PFSK-1 (cell line): Measurements from ENCODE around the gene SLC9A2.

Source experiments
- FOXP2 ChIP-seq: optimal IDR thresholded peaks from 2 replicates; pipeline ENCODE3; 2011; ENCODE audit warnings: borderline replicate concordance, control low read depth, inconsistent platforms; ENCODE audit not compliant: insufficient read depth; ENCODE audit errors: extremely low read length, extremely low read depth
- POLR2AphosphoS5 ChIP-seq: IDR thresholded peaks from 2 replicates; pipeline ENCODE4 v1.6.1; 2012; ENCODE audit warnings: low read depth, mild to moderate bottlenecking, control low read depth, low read length, moderate library complexity
- REST ChIP-seq, 2 experiments: IDR thresholded peaks; 2 replicates each; pipeline versions ENCODE4 v1.6.1 to v1.8.0; 2011 to 2012; ENCODE audit warnings: low read depth in 2 of 2, low read length in 2 of 2, control low read depth in 1 of 2, inconsistent platforms in 1 of 2, mild to moderate bottlenecking in 1 of 2, moderate library complexity in 1 of 2; ENCODE audit not compliant: insufficient read depth in 1 of 2
- SIN3A ChIP-seq: IDR thresholded peaks from 2 replicates; pipeline ENCODE4 v1.6.1; 2012; ENCODE audit warnings: mild to moderate bottlenecking, low read length, moderate library complexity, borderline replicate concordance; ENCODE audit not compliant: insufficient read depth
- TAF1 ChIP-seq: IDR thresholded peaks from 2 replicates; pipeline ENCODE4 v1.6.1; 2012; ENCODE audit warnings: low read length, control low read depth, borderline replicate concordance; ENCODE audit not compliant: insufficient read depth

SLC9A2 gene

GRCh38 chr2:102657770-102658169, 38.4 kb downstream of the SLC9A2 start:
- TF ChIP-seq FOXP2 (no peak), REST (IDR thresholded peaks at IDR 0.05; ENCODE audit: insufficient read depth in 1 of 2, low read depth in 2 of 2, low read length in 2 of 2) (no peak), SIN3A (no peak), TAF1 (no peak), POLR2AphosphoS5 (no peak)

- TF ChIP-seq FOXP2 (no peak), REST (IDR thresholded peaks at IDR 0.05; ENCODE audit: insufficient read depth in 1 of 2, low read depth in 2 of 2, low read length in 2 of 2) (no peak), POLR2AphosphoS5 (no peak), TAF1 (no peak), SIN3A (no peak)
Measured at GRCh38 chr2:102660070-102660469, 40.7 kb downstream of the SLC9A2 start.

GRCh38 chr2:102660574-102660973, 41.2 kb downstream of the SLC9A2 start:
- TF ChIP-seq SIN3A (no peak), TAF1 (no peak), POLR2AphosphoS5 (no peak), FOXP2 (no peak)

- TF ChIP-seq SIN3A (no peak), TAF1 (no peak), REST (IDR thresholded peaks at IDR 0.05; ENCODE audit: insufficient read depth in 1 of 2, low read depth in 2 of 2, low read length in 2 of 2) (no peak), FOXP2 (no peak), POLR2AphosphoS5 (no peak)
Measured at GRCh38 chr2:102661846-102662245, 42.5 kb downstream of the SLC9A2 start.

- no peak for TF ChIP-seq SIN3A
- TF ChIP-seq TAF1: no peak
- TF ChIP-seq POLR2AphosphoS5: no peak
- no peak for TF ChIP-seq REST (IDR thresholded peaks at IDR 0.05; ENCODE audit: insufficient read depth in 1 of 2, low read depth in 2 of 2, low read length in 2 of 2)
- no peak for TF ChIP-seq FOXP2
Measured at GRCh38 chr2:102662833-102663232, 43.5 kb downstream of the SLC9A2 start.
